PC-3 (cell line): ENCODE results near the gene IGFBP2. TPM values are rescaled to one million over a fixed set of nuclear protein-coding genes. Genes with fewer than 3 reads are reported as not detected.

Experiments
- ATAC-seq: fragments of 200-7000 bp; cut with Tn5 transposase; 2 replicates; pipeline ENCODE4 v1.9.1; 2020; ENCODE audit warnings: mild to moderate bottlenecking, moderate library complexity
- BruUV-seq: library from RNA; stranded (reverse); fragments of 400-500 nt; replicated peaks from 2 replicates; lab custom pipeline; 2021; lab: Mats Ljungman, UMichigan
- CTCF ChIA-PET: fragments of 300-600 bp; sonication (Branson Sonifier 250); formaldehyde crosslinking; loops from one replicate; lab custom pipeline; 2022; ENCODE audit warnings: antibody characterized with exemption; lab: Charles Lee
- POLR2A ChIA-PET: fragments of 300-600 bp; sonication (Branson Sonifier 250); formaldehyde crosslinking; loops from one replicate; lab custom pipeline; 2022; ENCODE audit warnings: antibody characterized with exemption; ENCODE audit not compliant: unreplicated experiment; lab: Charles Lee
- DNase-seq: peaks from one replicate; pipeline ENCODE4 v3.0.0-alpha.2; 2015
- H2AFZ ChIP-seq: fragments of 300-600 bp; sonication (generic); 2 replicates; pipeline ENCODE4 v1.6.0; 2016; ENCODE audit warnings: antibody characterized with exemption, low read length
- H3F3A ChIP-seq: fragments of 300-600 bp; sonication (generic); one replicate; pipeline ENCODE4 v1.6.0; 2017; ENCODE audit warnings: antibody characterized with exemption, low read length, control low read depth, mild to moderate bottlenecking; ENCODE audit not compliant: unreplicated experiment
- H3K27ac ChIP-seq: fragments of 300-600 bp; sonication (generic); 2 replicates; pipeline ENCODE4 v1.5.1; 2016; ENCODE audit warnings: mild to moderate bottlenecking, low read length
- H3K27me3 ChIP-seq: fragments of 300-600 bp; sonication (generic); 2 replicates; pipeline ENCODE4 v1.6.1; 2016; ENCODE audit warnings: low read length, mixed read lengths
- H3K36me3 ChIP-seq: fragments of 300-600 bp; sonication (generic); 2 replicates; pipeline ENCODE4 v1.6.1; 2016; ENCODE audit warnings: low read depth, mixed run types, low read length, mixed read lengths
- H3K4me1 ChIP-seq: fragments of 300-600 bp; sonication (generic); 2 replicates; pipeline ENCODE4 v1.5.1; 2016; ENCODE audit warnings: low read length; ENCODE audit not compliant: insufficient read depth
- H3K4me2 ChIP-seq: fragments of 300-600 bp; sonication (generic); 2 replicates; pipeline ENCODE4 v1.6.0; 2016; ENCODE audit warnings: low read length
- H3K4me3 ChIP-seq: fragments of 300-600 bp; sonication (generic); 2 replicates; pipeline ENCODE4 v1.5.1; 2016; ENCODE audit warnings: mild to moderate bottlenecking, low read length, mixed read lengths
- H3K79me2 ChIP-seq: fragments of 300-600 bp; sonication (generic); 2 replicates; pipeline ENCODE4 v1.6.1; 2017; ENCODE audit warnings: low read length, mixed read lengths
- H3K9ac ChIP-seq: fragments of 300-600 bp; sonication (generic); 2 replicates; pipeline ENCODE4 v1.6.0; 2016; ENCODE audit warnings: mild to moderate bottlenecking, low read length
- H3K9me2 ChIP-seq: fragments of 300-600 bp; sonication (generic); replicated peaks from 2 replicates; pipeline ENCODE4 v1.6.1; 2016; ENCODE audit warnings: mixed run types, low read length, mixed read lengths
- H3K9me3 ChIP-seq: fragments of 300-600 bp; sonication (generic); 2 replicates; pipeline ENCODE4 v1.6.1; 2016; ENCODE audit warnings: low read length, mixed read lengths
- H4K20me1 ChIP-seq: fragments of 300-600 bp; sonication (generic); 2 replicates; pipeline ENCODE4 v1.6.1; 2016; ENCODE audit warnings: low read length, mixed read lengths
- EZH2 ChIP-seq: fragments of 300-600 bp; sonication (generic); IDR thresholded peaks from one replicate; pipeline ENCODE4 v1.6.1; 2017; ENCODE audit warnings: antibody characterized with exemption, mild to moderate bottlenecking, low read length; ENCODE audit not compliant: unreplicated experiment
- EZH2phosphoT487 ChIP-seq: fragments of 300-600 bp; sonication (generic); IDR thresholded peaks from 2 replicates; pipeline ENCODE4 v1.6.1; 2018; ENCODE audit warnings: mild to moderate bottlenecking, antibody characterized with exemption, low read length, borderline replicate concordance
- intact Hi-C: fragments of 100-400 bp; cut with micrococcal nuclease; formaldehyde crosslinking; loops from 2 replicates; pipeline ENCODE4 v1.9.0; 2023
- total RNA-seq: library from RNA; depleted of rRNA; stranded (reverse); fragments of >200 nt; gene quantifications from 2 replicates; pipeline ENCODE4 v1.2.3, GENCODE V29; 2014
- TF ChIP-seq, protein P1 (sequence below): fragments of 300-600 bp; sonication (generic); conservative IDR thresholded peaks from 2 replicates; pipeline ENCODE4 v1.5.1; 2017; ENCODE audit warnings: antibody characterized with exemption, low read depth, mild to moderate bottlenecking, low read length

IGFBP2 gene
- total RNA-seq, 1 experiment from 2014 or later, result 174 TPM

DNA sequence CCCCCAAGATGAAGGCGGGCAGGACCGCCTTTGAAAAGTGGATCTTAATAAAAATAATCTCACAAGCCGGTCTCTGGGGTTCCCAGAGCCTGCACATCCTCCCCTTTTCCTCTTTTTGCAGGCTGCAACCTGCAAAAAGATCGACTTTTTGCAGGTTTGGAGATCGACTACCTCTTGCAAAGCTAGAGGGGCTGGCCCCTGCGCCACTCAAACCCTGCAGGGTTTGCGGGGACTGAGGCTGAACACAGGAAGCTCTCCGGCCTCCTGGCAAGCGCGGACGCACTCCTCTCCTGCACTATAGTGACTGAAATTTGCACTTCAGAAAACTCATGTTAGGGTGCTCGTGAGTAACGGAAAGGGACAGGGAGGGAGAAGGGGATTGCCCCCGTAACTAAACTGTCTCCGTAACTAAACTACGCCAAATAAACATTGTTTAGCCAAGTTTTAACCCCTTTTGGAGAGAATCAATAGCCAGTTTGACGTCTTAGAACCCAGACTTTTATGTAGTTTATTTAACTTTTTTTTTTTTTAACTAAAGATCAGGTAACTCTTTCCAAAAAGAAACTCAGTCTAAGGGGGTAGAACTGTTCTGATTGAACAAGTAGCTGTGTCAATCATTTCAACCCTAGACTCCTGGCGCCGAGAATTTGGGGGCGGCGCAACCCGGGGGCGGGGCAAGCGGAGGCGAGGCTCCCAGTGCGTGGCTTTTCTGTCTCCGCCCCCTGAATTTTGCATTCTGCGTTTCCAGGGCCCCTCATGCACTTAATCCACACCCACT lies 59.6 kb downstream of the IGFBP2 start:
- no peaks in the 10 kb centered on the region for H4K20me1 ChIP-seq
- H3K27ac ChIP-seq, result no peak overlapping the region
- H3K9ac ChIP-seq, result peak overlapping the region; percentile 29
- peak; percentile 80 for DNase-seq
- H3K36me3 ChIP-seq, result no peaks in the 10 kb centered on the region
- peaks cover 50% of the 10 kb centered on the region for H3K4me1 ChIP-seq
- no peaks in the 10 kb centered on the region for H3K9me2 ChIP-seq
- no peaks in the 10 kb centered on the region for H3K27me3 ChIP-seq
- peak overlapping the region; percentile 97 for H2AFZ ChIP-seq
- H3K79me2 ChIP-seq, result no peaks in the 10 kb centered on the region
- TF ChIP-seq, protein P1, sequence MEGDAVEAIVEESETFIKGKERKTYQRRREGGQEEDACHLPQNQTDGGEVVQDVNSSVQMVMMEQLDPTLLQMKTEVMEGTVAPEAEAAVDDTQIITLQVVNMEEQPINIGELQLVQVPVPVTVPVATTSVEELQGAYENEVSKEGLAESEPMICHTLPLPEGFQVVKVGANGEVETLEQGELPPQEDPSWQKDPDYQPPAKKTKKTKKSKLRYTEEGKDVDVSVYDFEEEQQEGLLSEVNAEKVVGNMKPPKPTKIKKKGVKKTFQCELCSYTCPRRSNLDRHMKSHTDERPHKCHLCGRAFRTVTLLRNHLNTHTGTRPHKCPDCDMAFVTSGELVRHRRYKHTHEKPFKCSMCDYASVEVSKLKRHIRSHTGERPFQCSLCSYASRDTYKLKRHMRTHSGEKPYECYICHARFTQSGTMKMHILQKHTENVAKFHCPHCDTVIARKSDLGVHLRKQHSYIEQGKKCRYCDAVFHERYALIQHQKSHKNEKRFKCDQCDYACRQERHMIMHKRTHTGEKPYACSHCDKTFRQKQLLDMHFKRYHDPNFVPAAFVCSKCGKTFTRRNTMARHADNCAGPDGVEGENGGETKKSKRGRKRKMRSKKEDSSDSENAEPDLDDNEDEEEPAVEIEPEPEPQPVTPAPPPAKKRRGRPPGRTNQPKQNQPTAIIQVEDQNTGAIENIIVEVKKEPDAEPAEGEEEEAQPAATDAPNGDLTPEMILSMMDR, result no peak
- TF ChIP-seq EZH2, result no peak
- TF ChIP-seq EZH2phosphoT487, result no peak
- no peaks in the 10 kb centered on the region for H3F3A ChIP-seq
- no peaks in the 10 kb centered on the region for H3K9me3 ChIP-seq
- peak; percentile 39; the same call in 1 of the 2 replicates for ATAC-seq
- H3K4me3 ChIP-seq, result peak overlapping the region; percentile 83
- intact Hi-C loops, result loop anchor here (10.0 kb wide), 1 partner anchor 602 kb away; no protein-coding TSS in a partner anchor
- ChIA-PET CTCF (interaction anchor here (0.7 kb wide), 1 partner anchor 611 kb away, joined by 6 read pairs; no protein-coding TSS in a partner anchor), POLR2A (no interaction called here)
- peak overlapping the region; percentile 95 for H3K4me2 ChIP-seq
- BruUV-seq, result no TSS peak

DNA sequence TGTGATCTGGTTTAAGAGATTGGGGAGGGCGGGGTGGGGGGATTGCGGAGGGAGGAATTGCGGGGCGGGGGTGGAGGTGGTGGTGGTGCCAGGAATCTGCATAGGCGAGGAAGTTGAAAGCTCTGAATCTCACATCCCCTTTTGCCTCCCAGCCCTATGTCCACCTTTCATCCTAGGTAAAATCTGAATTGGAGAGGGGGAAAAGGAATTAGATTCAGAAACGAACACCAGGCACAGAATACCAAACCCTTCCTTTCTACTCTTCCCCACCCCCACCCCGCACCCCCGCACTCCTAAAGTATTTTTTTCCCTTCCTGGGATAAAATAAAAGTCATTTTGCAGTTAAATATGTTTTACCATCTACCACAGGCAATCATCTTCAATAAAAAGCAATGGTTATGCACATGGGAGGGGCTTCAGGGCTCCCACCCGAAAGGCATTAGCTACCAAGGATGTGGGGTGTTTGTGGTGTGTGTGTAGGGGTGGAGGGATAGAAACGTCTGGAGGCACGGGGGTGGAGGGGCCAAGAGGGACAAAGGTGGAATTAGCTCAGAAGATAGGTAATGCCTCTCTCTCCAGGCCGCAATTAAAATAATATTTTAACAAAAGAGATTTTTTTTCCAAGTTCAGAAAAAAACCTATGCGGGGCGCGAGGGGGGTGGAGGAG lies 60.3 kb downstream of the IGFBP2 start:
- peak overlapping the region; percentile 83 for H3K4me3 ChIP-seq
- no peaks in the 10 kb centered on the region for H3K79me2 ChIP-seq
- no peaks in the 10 kb centered on the region for H3K27me3 ChIP-seq
- intact Hi-C loops, result loop anchor here (10.0 kb wide), 1 partner anchor 601 kb away; no protein-coding TSS in a partner anchor
- H3F3A ChIP-seq, result no peaks in the 10 kb centered on the region
- ATAC-seq (no peak), DNase-seq (no peak)
- no peak overlapping the region for H3K27ac ChIP-seq
- H3K9ac ChIP-seq, result peak overlapping the region; percentile 17; the same call in 1 of the 2 replicates
- ChIA-PET CTCF (interaction anchor here (0.6 to 0.7 kb wide), 2 partner anchors 610 to 1019 kb away, joined by 3 to 6 read pairs; no protein-coding TSS in a partner anchor), POLR2A (interaction anchor here (0.6 kb wide), 1 partner anchor 320 kb away, joined by 3 read pairs; no protein-coding TSS in a partner anchor)
- BruUV-seq, result no TSS peak
- peak overlapping the region; percentile 71 for H2AFZ ChIP-seq
- no peaks in the 10 kb centered on the region for H4K20me1 ChIP-seq
- H3K9me3 ChIP-seq, result no peaks in the 10 kb centered on the region
- peak overlapping the region; percentile 95 for H3K4me2 ChIP-seq
- TF ChIP-seq, protein P1, result no peak
- no peak for TF ChIP-seq EZH2phosphoT487
- TF ChIP-seq EZH2, result no peak
- H3K4me1 ChIP-seq, result peaks cover 50% of the 10 kb centered on the region
- no peaks in the 10 kb centered on the region for H3K36me3 ChIP-seq
- no peaks in the 10 kb centered on the region for H3K9me2 ChIP-seq
